Esophagus squamous epithelium (tissue), 5 donors: ENCODE results near the gene IFT43. TPM values are rescaled to one million over a fixed set of nuclear protein-coding genes. Genes with fewer than 3 reads are reported as not detected.

Experiments
- DNase-seq: peaks from one replicate; lab custom pipeline; 2025; lab: John Stamatoyannopoulos, UW
- H3K27ac ChIP-seq, 4 donors: fragments of 200-600 bp; sonication (generic); one replicate each; pipeline ENCODE4 v1.5.1; 2016 to 2019; ENCODE audit warnings: mild to moderate bottlenecking in 1 of 4
- H3K27me3 ChIP-seq, 4 donors: fragments of 200-600 bp; sonication (generic); 1 replicate in 3 of 4; 2 replicates in 1 of 4; pipeline versions ENCODE4 v1.5.1 to v1.6.0; 2017 to 2021; ENCODE audit warnings: antibody characterized with exemption in 1 of 4
- H3K36me3 ChIP-seq, 3 donors: fragments of 200-600 bp; sonication (generic); one replicate each; pipeline ENCODE4 v1.5.1; 2016 to 2019
- H3K4me1 ChIP-seq, 3 donors: fragments of 200-600 bp; sonication (generic); one replicate each; pipeline ENCODE4 v1.5.1; 2017 to 2019
- H3K4me3 ChIP-seq, 4 donors: fragments of 200-600 bp; sonication (generic); 1 replicate in 3 of 4; 2 replicates in 1 of 4; pipeline ENCODE4 v1.5.1; 2016 to 2019; ENCODE audit warnings: mild to moderate bottlenecking in 2 of 4, moderate library complexity in 1 of 4
- H3K9me3 ChIP-seq, 3 donors: fragments of 200-600 bp; sonication (generic); one replicate each; pipeline ENCODE4 v1.5.1; 2016 to 2019
- CTCF ChIP-seq, 6 experiments: fragments of 450-650 bp in 4 of 6; fragments of 200-600 bp in 2 of 6; sonication (generic) in 2 of 6; IDR thresholded peaks; one replicate each; pipeline ENCODE4 v1.5.1; 2016 to 2019; ENCODE audit warnings: antibody characterized with exemption in 6 of 6, mild to moderate bottlenecking in 4 of 6, moderate library complexity in 4 of 6
- POLR2A ChIP-seq, 4 donors: fragments of 450-650 bp; IDR thresholded peaks; one replicate each; pipeline ENCODE4 v1.6.1; 2017; ENCODE audit warnings: antibody characterized with exemption in 4 of 4, mild to moderate bottlenecking in 4 of 4, moderate library complexity in 3 of 4
- WGBS, 2 donors: methylation state at CpG; one replicate each; pipeline ENCODE4 v1.1.5; 2018; 5-methylcytosine and 5-hydroxymethylcytosine counted together
- intact Hi-C: fragments of 100-400 bp; cut with DNase I; formaldehyde crosslinking; loops from one replicate; pipeline ENCODE4 v1.15.0; 2022
- total RNA-seq, 4 donors: library from RNA; depleted of rRNA; stranded (reverse); fragments of >200 nt; gene quantifications; one replicate each; pipeline ENCODE4 v1.1.0, GENCODE V29; 2016
- donor health status: DM: yes; HTN: yes; CAD: no.

IFT43 gene
- total RNA-seq, 4 donors from 2014 or later: 15.4 to 28.8 (median 17.5) TPM

- no peak overlapping the region for H3K4me3 ChIP-seq
- DNase-seq: no peak
- TF ChIP-seq CTCF (IDR thresholded peaks at IDR 0.05): no peak
- TF ChIP-seq POLR2A (IDR thresholded peaks at IDR 0.05): no peak
- H3K36me3 ChIP-seq: no peaks in the 10 kb centered on the region
- H3K9me3 ChIP-seq: no peaks in the 10 kb centered on the region
- no peaks in the 10 kb centered on the region for H3K4me1 ChIP-seq
- H3K27me3 ChIP-seq: peaks cover 0 to 10% (median 0%) of the 10 kb centered on the region in 4 donors
- 70 to 72% methylated on average over 9 to 10 of the region's 10 CpGs for WGBS, 2 donors
- intact Hi-C loops: no loop called here
- no peak overlapping the region for H3K27ac ChIP-seq
These were observed 138.1 kb downstream of the IFT43 start for GRCh38 chr14:76123426-76124225.

GRCh38 chr14:76125511-76125910 is 139.9 kb downstream of the IFT43 start:
- H3K27ac ChIP-seq: no peak overlapping the region
- no peaks in the 10 kb centered on the region for H3K4me1 ChIP-seq
- H3K36me3 ChIP-seq: no peaks in the 10 kb centered on the region
- no peak for TF ChIP-seq POLR2A (IDR thresholded peaks at IDR 0.05)
- TF ChIP-seq CTCF (IDR thresholded peaks at IDR 0.05): no peak
- H3K27me3 ChIP-seq: peaks cover 0 to 27% (median 0%) of the 10 kb centered on the region in 4 donors
- intact Hi-C loops: no loop called here
- no peaks in the 10 kb centered on the region for H3K9me3 ChIP-seq
- H3K4me3 ChIP-seq: no peak overlapping the region
- 60 to 61% methylated on average over 8 of the region's 8 CpGs for WGBS, 2 donors
- DNase-seq: no peak

- H3K27me3 ChIP-seq: peaks cover 0 to 32% (median 0%) of the 10 kb centered on the region in 4 donors
- TF ChIP-seq POLR2A (IDR thresholded peaks at IDR 0.05) (no peak), CTCF (IDR thresholded peaks at IDR 0.05) (no peak)
- no peaks in the 10 kb centered on the region for H3K36me3 ChIP-seq
- H3K27ac ChIP-seq: no peak overlapping the region
- no peaks in the 10 kb centered on the region for H3K9me3 ChIP-seq
- no peak for DNase-seq
- intact Hi-C loops: no loop called here
- 63 to 81% methylated on average over 5 of the region's 5 CpGs for WGBS, 2 donors
- H3K4me3 ChIP-seq: no peak overlapping the region
- no peaks in the 10 kb centered on the region for H3K4me1 ChIP-seq
These were observed 140.5 kb downstream of the IFT43 start for GRCh38 chr14:76126076-76126475.

GRCh38 chr14:76129851-76130576 is 144.5 kb downstream of the IFT43 start:
- TF ChIP-seq POLR2A (IDR thresholded peaks at IDR 0.05) (no peak), CTCF (IDR thresholded peaks at IDR 0.05) (no peak)
- Histone ChIP-seq H3K4me3 (no peak overlapping the region), H3K27ac (no peak overlapping the region), H3K27me3 (peaks cover 0 to 68% (median 0%) of the 10 kb centered on the region in 4 donors), H3K36me3 (no peaks in the 10 kb centered on the region), H3K9me3 (no peaks in the 10 kb centered on the region), H3K4me1 (no peaks in the 10 kb centered on the region)
- no peak for DNase-seq
- 45 to 79% methylated on average over 2 to 3 of the region's 3 CpGs for WGBS, 2 donors
- intact Hi-C loops: no loop called here
